Upper lobe of left lung (tissue), 6 donors: ENCODE results near the gene ATPAF2. TPM values are rescaled to one million over a fixed set of nuclear protein-coding genes. Genes with fewer than 3 reads are reported as not detected.

Experiments used
- ATAC-seq, 2 donors: fragments of 200-7000 bp; cut with Tn5 transposase; one replicate each; pipeline ENCODE4 v1.9.1; 2022; ENCODE audit warnings: mild to moderate bottlenecking in 2 of 2, moderate library complexity in 2 of 2; ENCODE audit not compliant: low FRiP score in 2 of 2
- DNase-seq, 2 donors: peaks; one replicate each; pipeline ENCODE4 v3.0.0-alpha.2; 2019 to 2020
- H3K27ac ChIP-seq, 4 donors: fragments of 200-600 bp; sonication (generic); one replicate each; pipeline ENCODE4 v1.5.1; 2016 to 2019
- H3K27me3 ChIP-seq, 4 donors: fragments of 200-600 bp; sonication (generic); one replicate each; pipeline ENCODE4 v1.5.1; 2017 to 2019
- H3K36me3 ChIP-seq, 4 donors: fragments of 200-600 bp; sonication (generic); one replicate each; pipeline ENCODE4 v1.5.1; 2016 to 2019
- H3K4me1 ChIP-seq, 4 donors: fragments of 200-600 bp; sonication (generic); one replicate each; pipeline ENCODE4 v1.5.1; 2018 to 2019
- H3K4me3 ChIP-seq, 4 donors: fragments of 200-600 bp; sonication (generic); one replicate each; pipeline ENCODE4 v1.5.1; 2017 to 2019; ENCODE audit warnings: mild to moderate bottlenecking in 2 of 4, moderate library complexity in 1 of 4
- H3K9me3 ChIP-seq, 4 donors: fragments of 200-600 bp; sonication (generic); one replicate each; pipeline ENCODE4 v1.5.1; 2018 to 2019
- CTCF ChIP-seq, 6 experiments: fragments of 450-650 bp in 4 of 6; fragments of 200-600 bp in 2 of 6; sonication (generic) in 2 of 6; IDR thresholded peaks; one replicate each; pipeline ENCODE4 v1.5.1; 2016 to 2019; ENCODE audit warnings: antibody characterized with exemption in 6 of 6
- EP300 ChIP-seq, 4 donors: sonication (generic); formaldehyde crosslinking; IDR thresholded peaks; one replicate each; pipeline ENCODE4 v1.5.1; 2017; ENCODE audit warnings: antibody characterized with exemption in 4 of 4, control low read depth in 2 of 4
- POLR2A ChIP-seq, 4 donors: fragments of 450-650 bp; IDR thresholded peaks; one replicate each; pipeline ENCODE4 v1.5.1; 2016 to 2017; ENCODE audit warnings: antibody characterized with exemption in 4 of 4, mild to moderate bottlenecking in 2 of 4
- POLR2AphosphoS5 ChIP-seq, 2 donors: sonication (generic); formaldehyde crosslinking; IDR thresholded peaks; one replicate each; pipeline ENCODE4 v1.5.1; 2017; ENCODE audit warnings: antibody characterized with exemption in 2 of 2
- WGBS, 2 donors: methylation state at CpG; one replicate each; pipeline ENCODE4 v1.1.5; 2017 to 2018; 5-methylcytosine and 5-hydroxymethylcytosine counted together
- total RNA-seq, 6 donors: library from RNA; depleted of rRNA in 4 of 6; stranded (reverse); fragments of >200 nt in 4 of 6; gene quantifications; one replicate each; pipeline versions ENCODE4 v1.1.0 to v1.2.1, GENCODE V29; 2016 to 2021
- donor health status: DM: no; HTN: no; CAD: no; lungs with moderate emphysema.
- donor health status: DM: no; HTN: yes; CAD: no; lungs with severe emphysema.

Gene ATPAF2
- total RNA-seq = 10 to 100 TPM; 19.2 to 68.1 (median 30.7) TPM

GRCh38 chr17:18038861-18039534, at the start of gene ATPAF2, which contains the start of gene GID4:
ATPAF2 (minus strand) TSS chr17:18039168; CDS start chr17:18039013, 155 bp downstream.
GID4 (plus strand) TSS chr17:18039408; CDS start chr17:18039465, 57 bp downstream.
- peaks cover 24 to 38% (median 30%) of the 10 kb centered on the region in 4 donors for H3K4me1 ChIP-seq
- ATAC-seq = peak; percentile 98 to 99
- H3K4me3 ChIP-seq = peak within 1 kb of the TSS; percentile 78 to 97 (median 92)
- 0% methylated on average over 1 to 52 of the region's 67 CpGs for WGBS, 2 donors
- peak; percentile 100 for DNase-seq
- peak in 2 of 4 donors; percentile 24 to 63 for TF ChIP-seq POLR2A (IDR thresholded peaks at IDR 0.05)
- peak in 2 of 6 experiments; percentile 12 to 39 for TF ChIP-seq CTCF (IDR thresholded peaks at IDR 0.05)
- no peak for TF ChIP-seq EP300 (IDR thresholded peaks at IDR 0.05)
- peak; percentile 78 to 91 for TF ChIP-seq POLR2AphosphoS5 (IDR thresholded peaks at IDR 0.05)
- no peaks in the 10 kb centered on the region for H3K27me3 ChIP-seq
- peak within 1 kb of the TSS; percentile 72 to 92 (median 78) for H3K27ac ChIP-seq
- no peaks in the 10 kb centered on the region for H3K9me3 ChIP-seq
- H3K36me3 ChIP-seq = no peaks in the 10 kb centered on the region

DNA sequence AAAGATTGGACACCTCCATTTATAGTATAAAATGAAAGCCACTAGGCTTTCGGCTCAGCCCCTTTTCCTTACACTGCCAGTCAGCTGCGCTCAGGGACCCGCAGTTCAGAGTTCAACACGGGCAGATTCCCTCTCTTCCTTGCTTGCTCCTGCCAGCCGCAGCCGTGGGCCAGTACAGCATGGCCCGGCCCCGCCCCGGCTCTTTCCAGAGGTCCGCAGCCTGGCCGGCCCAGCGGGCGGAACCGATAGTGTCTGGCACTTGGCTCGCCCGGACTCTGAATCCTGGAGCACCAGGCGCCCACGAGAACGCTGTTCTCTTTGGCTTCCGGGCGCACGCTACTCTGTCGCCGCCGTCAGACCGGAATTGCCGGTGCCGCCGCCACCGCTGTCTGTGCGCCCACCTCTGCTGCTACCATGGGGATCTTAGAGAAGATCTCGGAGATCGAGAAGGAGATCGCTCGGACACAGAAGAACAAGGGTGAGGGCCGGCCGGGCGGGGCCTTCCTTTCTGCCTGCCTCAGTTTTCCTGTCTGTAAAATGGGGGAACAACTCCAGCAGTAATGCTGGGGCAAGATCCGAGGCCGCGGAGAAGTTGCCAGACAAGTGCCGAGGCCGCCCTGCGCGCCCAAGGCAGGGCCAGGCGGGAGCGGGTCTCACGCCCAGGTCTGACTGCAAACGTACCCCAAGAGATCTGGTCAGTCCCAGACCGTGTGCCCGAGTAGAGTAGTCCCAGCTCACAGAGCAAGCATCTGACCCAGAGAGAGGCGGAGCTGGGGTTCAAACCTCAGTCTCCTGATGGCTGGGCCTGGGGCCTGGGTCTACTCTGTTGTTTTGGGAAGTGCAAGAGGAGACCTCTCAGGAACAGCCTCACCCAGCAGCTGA, 48.9 kb upstream of the ATPAF2 start, which contains the start of gene DRG2:
Gene DRG2 (plus strand): TSS at position 339 of the 882 bp plus-strand sequence. CDS start 76 bp downstream, at position 415.
- peaks cover 0 to 15% (median 2%) of the 10 kb centered on the region in 4 donors for H3K36me3 ChIP-seq
- peak within 1 kb of the TSS; percentile 77 to 86 (median 82) for H3K27ac ChIP-seq
- TF ChIP-seq EP300 (IDR thresholded peaks at IDR 0.05) (peak in 1 of 4 donors; percentile 33), POLR2AphosphoS5 (IDR thresholded peaks at IDR 0.05) (peak; percentile 79 to 82), CTCF (IDR thresholded peaks at IDR 0.05) (peak in 2 of 6 experiments; percentile 27 to 36), POLR2A (IDR thresholded peaks at IDR 0.05) (peak in 2 of 4 donors; percentile 45 to 64)
- WGBS, 2 donors = 0 to 1% methylated on average over 40 to 45 of the region's 52 CpGs
- ATAC-seq (peak; percentile 98 to 99), DNase-seq (peak; percentile 93 to 96)
- H3K4me1 ChIP-seq = peaks cover 10 to 26% (median 14%) of the 10 kb centered on the region in 4 donors
- H3K9me3 ChIP-seq = no peaks in the 10 kb centered on the region
- no peaks in the 10 kb centered on the region for H3K27me3 ChIP-seq
- H3K4me3 ChIP-seq = peak within 1 kb of the TSS; percentile 68 to 90 (median 78)

DNA sequence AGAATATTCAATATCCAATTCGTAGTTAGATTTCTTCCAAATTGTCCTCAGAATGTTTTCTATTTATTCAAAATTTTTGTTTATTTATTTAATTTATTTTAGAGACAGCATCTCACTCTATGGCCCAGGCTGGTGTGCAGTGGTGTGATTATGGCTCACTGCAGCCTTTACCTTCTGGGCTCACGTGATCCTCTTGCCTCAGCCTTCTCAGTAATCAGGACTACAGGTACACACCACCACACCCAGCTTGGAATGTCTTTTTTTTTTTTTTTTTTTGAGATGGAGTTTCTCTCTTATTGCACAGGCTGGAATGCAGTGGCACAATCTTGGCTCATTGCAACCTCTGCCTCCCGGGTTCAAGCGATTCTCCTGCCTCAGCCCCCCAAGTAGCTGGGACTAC, 45.3 kb upstream of the ATPAF2 start:
- ATAC-seq (no peak), DNase-seq (no peak)

GRCh38 chr17:18079543-18079942, 40.6 kb upstream of the ATPAF2 start:
- Histone ChIP-seq H3K27me3 (no peaks in the 10 kb centered on the region), H3K4me1 (no peaks in the 10 kb centered on the region), H3K27ac (no peak overlapping the region), H3K36me3 (no peaks in the 10 kb centered on the region), H3K9me3 (no peaks in the 10 kb centered on the region), H3K4me3 (no peak overlapping the region)
- TF ChIP-seq CTCF (IDR thresholded peaks at IDR 0.05) (no peak), POLR2AphosphoS5 (IDR thresholded peaks at IDR 0.05) (no peak), EP300 (IDR thresholded peaks at IDR 0.05) (no peak), POLR2A (IDR thresholded peaks at IDR 0.05) (no peak)
- WGBS, 2 donors = 62 to 69% methylated on average over 4 of the region's 4 CpGs
- ATAC-seq = no peak
- DNase-seq = no peak

More for the DNA sequence above, 45.3 kb upstream of the ATPAF2 start:
- no peaks in the 10 kb centered on the region for H3K9me3 ChIP-seq
- H3K27ac ChIP-seq = no peak overlapping the region
- no peaks in the 10 kb centered on the region for H3K36me3 ChIP-seq
- WGBS, 2 donors = 84 to 86% methylated on average over 4 of the region's 4 CpGs
- H3K4me3 ChIP-seq = no peak overlapping the region
- H3K27me3 ChIP-seq = no peaks in the 10 kb centered on the region
- H3K4me1 ChIP-seq = peaks cover 10 to 21% (median 14%) of the 10 kb centered on the region in 4 donors
- TF ChIP-seq POLR2A (IDR thresholded peaks at IDR 0.05) (no peak), CTCF (IDR thresholded peaks at IDR 0.05) (no peak), POLR2AphosphoS5 (IDR thresholded peaks at IDR 0.05) (no peak), EP300 (IDR thresholded peaks at IDR 0.05) (no peak)
